ENCODE data around the gene GASK1B.

Gene GASK1B

DNA sequence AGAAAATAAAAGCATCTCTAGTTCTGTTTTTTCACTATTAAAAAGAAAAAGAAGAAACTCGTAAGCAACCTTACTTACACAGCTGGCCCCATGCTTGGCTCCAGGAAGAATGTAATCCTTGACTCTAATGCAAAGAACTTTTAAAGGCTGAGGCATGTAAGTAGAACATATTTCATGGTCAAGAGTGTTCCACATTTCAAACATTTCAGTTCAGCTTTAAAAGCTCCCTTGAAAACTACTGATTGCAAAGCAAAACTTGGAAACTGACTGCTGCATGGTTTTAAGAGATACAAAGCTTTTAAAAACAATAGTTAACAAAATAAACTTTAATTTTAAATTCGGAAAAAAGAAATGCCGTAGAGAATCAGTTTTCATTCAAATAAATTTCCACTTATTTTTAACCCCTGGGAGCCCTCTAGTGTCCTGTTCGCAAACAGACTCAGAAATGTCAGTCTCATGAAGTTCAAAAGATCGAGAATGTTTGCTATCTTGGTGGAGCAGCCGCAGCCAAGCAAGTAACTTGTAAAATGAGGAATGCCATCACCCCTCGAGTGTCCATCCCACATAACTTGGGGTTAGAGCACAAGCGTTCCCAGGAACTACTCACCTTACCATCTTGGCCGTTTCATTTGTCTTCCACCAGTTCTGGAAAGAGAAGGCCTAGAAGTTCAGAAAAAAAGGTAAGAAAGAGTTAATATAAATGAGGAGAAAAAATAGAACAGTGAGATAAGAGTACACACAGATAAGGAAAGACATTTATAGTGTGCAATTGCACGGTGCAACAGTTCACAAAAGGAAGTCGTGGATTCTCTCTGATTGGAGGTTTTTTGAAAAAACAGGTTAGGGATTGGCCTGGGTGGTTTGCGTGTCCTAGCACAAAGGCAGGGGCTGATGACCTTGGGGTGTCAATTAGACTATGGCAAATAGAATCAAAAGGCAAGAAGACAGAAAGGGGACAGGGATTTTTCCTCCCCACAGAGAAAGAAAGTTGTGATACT, at the start of gene GASK1B:
TSS of gene GASK1B (minus strand) at position 765 of the 998 bp plus-strand sequence. CDS start 1,650 bp downstream, outside the sequence.
- POLR2A ChIA-PET (ENCODE audit: low non-redundant PET), result no interaction called here
- CTCF ChIA-PET, result interaction anchor here (0.6 to 2.2 kb wide), 9 partner anchors 13 to 498 kb away, joined by 3 to 10 read pairs (median 3); no protein-coding TSS in a partner anchor
- peak; percentile 50 for DNase-seq (ENCODE audit: low spot score)
- TF ChIP-seq, protein P1, sequence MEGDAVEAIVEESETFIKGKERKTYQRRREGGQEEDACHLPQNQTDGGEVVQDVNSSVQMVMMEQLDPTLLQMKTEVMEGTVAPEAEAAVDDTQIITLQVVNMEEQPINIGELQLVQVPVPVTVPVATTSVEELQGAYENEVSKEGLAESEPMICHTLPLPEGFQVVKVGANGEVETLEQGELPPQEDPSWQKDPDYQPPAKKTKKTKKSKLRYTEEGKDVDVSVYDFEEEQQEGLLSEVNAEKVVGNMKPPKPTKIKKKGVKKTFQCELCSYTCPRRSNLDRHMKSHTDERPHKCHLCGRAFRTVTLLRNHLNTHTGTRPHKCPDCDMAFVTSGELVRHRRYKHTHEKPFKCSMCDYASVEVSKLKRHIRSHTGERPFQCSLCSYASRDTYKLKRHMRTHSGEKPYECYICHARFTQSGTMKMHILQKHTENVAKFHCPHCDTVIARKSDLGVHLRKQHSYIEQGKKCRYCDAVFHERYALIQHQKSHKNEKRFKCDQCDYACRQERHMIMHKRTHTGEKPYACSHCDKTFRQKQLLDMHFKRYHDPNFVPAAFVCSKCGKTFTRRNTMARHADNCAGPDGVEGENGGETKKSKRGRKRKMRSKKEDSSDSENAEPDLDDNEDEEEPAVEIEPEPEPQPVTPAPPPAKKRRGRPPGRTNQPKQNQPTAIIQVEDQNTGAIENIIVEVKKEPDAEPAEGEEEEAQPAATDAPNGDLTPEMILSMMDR (conservative IDR thresholded peaks at IDR 0.05; ENCODE audit: low read depth), result peak; percentile 70
- H3K27ac ChIP-seq, result no peak within 1 kb of the TSS

- H3K27ac ChIP-seq, result no peak overlapping the region
- ChIA-PET CTCF (interaction anchor here (0.6 kb wide), 1 partner anchor 41 kb away, joined by 3 read pairs; no protein-coding TSS in a partner anchor), POLR2A (ENCODE audit: low non-redundant PET) (no interaction called here)
- TF ChIP-seq, protein P1 (conservative IDR thresholded peaks at IDR 0.05; ENCODE audit: low read depth), result no peak
- DNase-seq (ENCODE audit: low spot score), result no peak
Observed at GRCh38 chr4:158219623-158220022, 46.8 kb upstream of the GASK1B start.

DNA sequence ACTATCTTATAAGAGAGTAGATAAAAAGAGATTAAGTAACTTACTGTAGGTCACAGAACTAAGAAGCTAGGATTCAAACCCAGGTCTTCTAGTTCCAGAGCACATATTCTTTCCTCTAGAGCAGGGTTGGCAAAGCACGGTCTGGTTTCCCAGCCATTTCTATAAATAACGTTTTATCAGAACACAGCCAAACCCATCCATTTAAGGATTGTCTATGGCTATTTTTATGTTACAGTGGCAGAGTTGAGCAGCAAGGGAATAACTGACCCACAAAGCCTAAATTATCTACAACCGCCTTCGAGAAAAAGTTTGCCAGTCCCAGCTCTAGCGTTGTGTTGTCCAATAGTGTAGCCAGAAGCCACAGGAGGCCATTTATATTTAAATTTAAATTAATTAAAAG, 44.9 kb upstream of the GASK1B start:
- TF ChIP-seq, protein P1 (conservative IDR thresholded peaks at IDR 0.05; ENCODE audit: low read depth), result no peak
- ChIA-PET CTCF (no interaction called here), POLR2A (ENCODE audit: low non-redundant PET) (no interaction called here)
- no peak overlapping the region for H3K27ac ChIP-seq
- no peak for DNase-seq (ENCODE audit: low spot score)

DNA sequence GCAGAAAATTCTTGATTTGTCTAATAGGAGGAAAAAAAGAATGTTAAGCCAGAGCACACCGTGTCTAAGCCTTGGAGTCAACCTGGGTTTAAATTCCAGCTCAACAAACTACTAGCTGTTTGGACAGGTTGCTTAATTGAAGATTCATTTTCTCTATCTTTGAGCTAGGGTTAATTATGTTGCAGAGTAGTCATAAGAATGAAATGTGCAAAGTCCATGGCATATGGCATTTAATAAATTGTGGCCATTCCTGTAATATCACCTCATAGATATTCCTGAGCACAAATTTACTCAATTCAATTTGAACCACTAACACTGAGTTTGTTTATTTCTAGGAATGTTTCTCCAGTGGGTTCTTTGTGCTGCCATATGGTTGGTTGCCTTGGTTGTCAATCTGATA, 42.0 kb upstream of the GASK1B start:
- no peak overlapping the region for H3K27ac ChIP-seq
- TF ChIP-seq, protein P1 (conservative IDR thresholded peaks at IDR 0.05; ENCODE audit: low read depth), result no peak
- ChIA-PET POLR2A (ENCODE audit: low non-redundant PET) (no interaction called here), CTCF (interaction anchor here (0.6 to 0.9 kb wide), 2 partner anchors 15 to 43 kb away, joined by 3 read pairs; no protein-coding TSS in a partner anchor)
- no peak for DNase-seq (ENCODE audit: low spot score)

DNA sequence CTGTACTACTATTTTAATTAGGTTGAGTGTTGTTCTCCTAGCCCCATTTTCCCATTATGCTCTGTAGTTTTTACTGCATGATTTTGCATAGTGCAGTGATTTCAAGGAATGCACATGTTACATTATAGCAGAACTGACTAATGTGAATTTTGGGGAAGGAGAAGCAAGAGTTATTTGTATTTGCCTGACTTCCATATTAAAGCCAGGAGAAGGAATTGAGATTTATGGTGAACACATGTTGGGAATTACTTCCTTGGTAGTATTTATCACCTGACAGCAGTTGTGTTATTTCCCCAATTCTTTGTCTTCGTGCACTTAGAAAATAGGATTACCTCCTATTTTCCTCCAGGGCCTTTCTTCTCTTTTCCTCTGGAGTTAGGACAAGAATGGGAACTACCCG, 40.6 kb upstream of the GASK1B start:
- TF ChIP-seq, protein P1 (conservative IDR thresholded peaks at IDR 0.05; ENCODE audit: low read depth), result no peak
- no peak for DNase-seq (ENCODE audit: low spot score)
- ChIA-PET CTCF (interaction anchor here (0.5 kb wide), 1 partner anchor 1446 kb away, joined by 3 read pairs; no protein-coding TSS in a partner anchor), POLR2A (ENCODE audit: low non-redundant PET) (no interaction called here)
- H3K27ac ChIP-seq, result no peak overlapping the region

DNA sequence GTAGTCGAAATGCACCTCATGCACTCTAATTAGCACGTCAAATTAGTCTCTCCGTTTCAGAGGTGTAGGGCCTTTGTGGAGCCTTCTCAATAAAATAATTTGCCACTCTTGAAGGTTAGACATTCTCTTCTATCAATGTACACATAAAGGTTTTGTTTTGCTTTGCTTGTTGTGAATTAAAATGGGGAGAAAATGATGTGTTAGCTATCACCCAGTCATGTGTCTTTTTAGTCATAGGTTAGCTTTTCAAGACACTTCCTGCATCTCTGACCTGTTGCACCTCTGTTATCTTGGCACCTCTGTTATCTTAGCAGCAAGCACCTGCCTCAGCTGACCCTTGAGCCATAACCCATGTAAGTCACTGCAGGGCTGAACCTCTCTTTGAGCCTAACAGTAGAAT, 38.4 kb upstream of the GASK1B start:
- TF ChIP-seq, protein P1 (conservative IDR thresholded peaks at IDR 0.05; ENCODE audit: low read depth), result no peak

More for the DNA sequence above, 38.4 kb upstream of the GASK1B start:
- CTCF ChIA-PET, result no interaction called here
- no peak for DNase-seq (ENCODE audit: low spot score)
- POLR2A ChIA-PET (ENCODE audit: low non-redundant PET), result no interaction called here
- no peak overlapping the region for H3K27ac ChIP-seq
